HL-60/S4 treated with retinoic acid at 250 ng/mL for 4 days and 3 days (cell line): ENCODE results near the gene OR51I2.

ENCODE experiments used
- in situ Hi-C: fragments of 300-500 bp; cut with MboI; formaldehyde crosslinking; loops from 2 replicates; pipeline ENCODE4 v1.7.0; 2022; ENCODE audit warnings: low sequenced_read_pairs

Gene OR51I2

GRCh38 chr11:5449023-5449422, at the start of gene OR51I2:
TSS of gene OR51I2 (plus strand) at chr11:5449323. CDS start at chr11:5453489, 4,166 bp downstream.
- in situ Hi-C loops, result no loop called here

- in situ Hi-C loops, result no loop called here
Observed at GRCh38 chr11:5405173-5405572, 44.0 kb upstream of the OR51I2 start.

- in situ Hi-C loops, result no loop called here
Observed at GRCh38 chr11:5420993-5421392, 28.1 kb upstream of the OR51I2 start.

- in situ Hi-C loops, result no loop called here
Observed at GRCh38 chr11:5421811-5422210, 27.3 kb upstream of the OR51I2 start, which contains the start of gene OR51Q1. TSS of gene OR51Q1 (plus strand) at chr11:5422111. CDS start at chr11:5422201, 90 bp downstream.

- in situ Hi-C loops, result no loop called here
Observed at GRCh38 chr11:5423131-5423530, 26.0 kb upstream of the OR51I2 start.

GRCh38 chr11:5441414-5441813, 7.7 kb upstream of the OR51I2 start, which contains the start of gene OR51I1:
TSS of gene OR51I1 (minus strand) at chr11:5441514. CDS start at chr11:5441514, 0 bp downstream.
- in situ Hi-C loops, result no loop called here

GRCh38 chr11:5443835-5444393, 5.2 kb upstream of the OR51I2 start:
- in situ Hi-C loops, result no loop called here

GRCh38 chr11:5449432-5449831, 309 bp downstream of the OR51I2 start:
- in situ Hi-C loops, result no loop called here

GRCh38 chr11:5460983-5461621, 12.0 kb downstream of the OR51I2 start:
- in situ Hi-C loops, result no loop called here

GRCh38 chr11:5467527-5467926, 18.4 kb downstream of the OR51I2 start:
- in situ Hi-C loops, result no loop called here

GRCh38 chr11:5473921-5474320, 24.8 kb downstream of the OR51I2 start:
- in situ Hi-C loops, result no loop called here

GRCh38 chr11:5476186-5476819, 27.2 kb downstream of the OR51I2 start:
- in situ Hi-C loops, result no loop called here

GRCh38 chr11:5486003-5486402, 36.9 kb downstream of the OR51I2 start:
- in situ Hi-C loops, result no loop called here

GRCh38 chr11:5486421-5486820, 37.3 kb downstream of the OR51I2 start:
- in situ Hi-C loops, result no loop called here

- in situ Hi-C loops, result no loop called here
Observed at GRCh38 chr11:5488385-5488784, 39.3 kb downstream of the OR51I2 start, which contains the start of gene OR52D1. TSS of gene OR52D1 (plus strand) at chr11:5488685. CDS start at chr11:5488707, 22 bp downstream.

GRCh38 chr11:5488798-5489399, 39.8 kb downstream of the OR51I2 start:
- in situ Hi-C loops, result no loop called here

GRCh38 chr11:5489576-5490357, 40.6 kb downstream of the OR51I2 start:
- in situ Hi-C loops, result no loop called here

- in situ Hi-C loops, result no loop called here
Observed at GRCh38 chr11:5499671-5500070, 50.5 kb downstream of the OR51I2 start.

GRCh38 chr11:5500393-5500801, 51.3 kb downstream of the OR51I2 start:
- in situ Hi-C loops, result no loop called here

GRCh38 chr11:5504403-5504921, 55.3 kb downstream of the OR51I2 start:
- in situ Hi-C loops, result no loop called here
